GM21367 (cell line): ENCODE measurements around the gene DRAP1.
"Not testable (repeated sequence)": the region's sequence is repeated elsewhere in the genome, so short reads cannot be mapped to it uniquely, and the experiment has no call there.

Experiments
- ATAC-seq: cut with Tn5 transposase; IDR thresholded peaks from one replicate; pipeline ENCODE4 v1.9.1; 2021; ENCODE audit not compliant: unreplicated experiment

The DRAP1 gene

GRCh38 chr11:65886826-65887722 lies 32.2 kb upstream of the DRAP1 start:
- no peak for ATAC-seq

- ATAC-seq, result no peak
These were observed 31.5 kb upstream of the DRAP1 start for GRCh38 chr11:65887723-65888162.

GRCh38 chr11:65888163-65888814 lies 30.9 kb upstream of the DRAP1 start, which contains the start of gene FIBP:
TSS of gene FIBP (minus strand) at chr11:65888471. CDS start at chr11:65888418, 53 bp downstream.
- ATAC-seq, result peak; percentile 32

GRCh38 chr11:65890324-65891218 lies 28.7 kb upstream of the DRAP1 start, which contains the start of gene CCDC85B:
TSS of gene CCDC85B (plus strand) at chr11:65890673. CDS start at chr11:65890784, 111 bp downstream.
- peak; percentile 40 for ATAC-seq

- no peak for ATAC-seq
These were observed 27.7 kb upstream of the DRAP1 start for GRCh38 chr11:65891219-65892136.

- ATAC-seq, result not testable (repeated sequence)
These were observed 27.1 kb upstream of the DRAP1 start for GRCh38 chr11:65892137-65892540.

GRCh38 chr11:65892661-65893317 lies 26.4 kb upstream of the DRAP1 start:
- no peak for ATAC-seq

GRCh38 chr11:65894034-65894591 lies 25.1 kb upstream of the DRAP1 start:
- ATAC-seq, result no peak

- no peak for ATAC-seq
These were observed 23.7 kb upstream of the DRAP1 start for GRCh38 chr11:65895482-65895981.

GRCh38 chr11:65896034-65896999 lies 22.9 kb upstream of the DRAP1 start:
- ATAC-seq, result no peak

GRCh38 chr11:65897020-65897471 lies 22.2 kb upstream of the DRAP1 start:
- no peak for ATAC-seq

- ATAC-seq, result no peak
These were observed 20.4 kb upstream of the DRAP1 start for GRCh38 chr11:65898656-65899355.

GRCh38 chr11:65899356-65900124 lies 19.7 kb upstream of the DRAP1 start:
- ATAC-seq, result no peak

- ATAC-seq, result peak; percentile 51
These were observed 18.9 kb upstream of the DRAP1 start, which contains the start of gene FOSL1 for GRCh38 chr11:65900125-65900898. TSS of gene FOSL1 (minus strand) at chr11:65900388. CDS start at chr11:65900339, 49 bp downstream.

GRCh38 chr11:65900899-65901180 lies 18.4 kb upstream of the DRAP1 start:
- no peak for ATAC-seq

- ATAC-seq, result no peak
These were observed 16.2 kb upstream of the DRAP1 start for GRCh38 chr11:65903068-65903481.
